Measurements from ENCODE around the gene SLC2A5.
"Not testable (repeated sequence)": the region's sequence is repeated elsewhere in the genome, so short reads cannot be mapped to it uniquely, and the experiment has no call there.

SLC2A5 gene

GRCh38 chr1:9022773-9023172 is 46.7 kb downstream of the SLC2A5 start:
- Histone ChIP-seq H3K9ac (ENCODE audit: low read depth, low read length) (no peak overlapping the region), H3K4me1 (ENCODE audit: control insufficient read depth, insufficient read depth, low read length) (no peaks in the 10 kb centered on the region), H3K4me3 (ENCODE audit: low read depth, low read length) (no peak overlapping the region), H3K9me3 (ENCODE audit: control insufficient read depth, insufficient read depth, low read length) (no peaks in the 10 kb centered on the region), H3K36me3 (ENCODE audit: control insufficient read depth, insufficient read depth, low read length) (no peaks in the 10 kb centered on the region), H3K27me3 (ENCODE audit: control insufficient read depth, insufficient read depth, low read length) (no peaks in the 10 kb centered on the region)

DNA sequence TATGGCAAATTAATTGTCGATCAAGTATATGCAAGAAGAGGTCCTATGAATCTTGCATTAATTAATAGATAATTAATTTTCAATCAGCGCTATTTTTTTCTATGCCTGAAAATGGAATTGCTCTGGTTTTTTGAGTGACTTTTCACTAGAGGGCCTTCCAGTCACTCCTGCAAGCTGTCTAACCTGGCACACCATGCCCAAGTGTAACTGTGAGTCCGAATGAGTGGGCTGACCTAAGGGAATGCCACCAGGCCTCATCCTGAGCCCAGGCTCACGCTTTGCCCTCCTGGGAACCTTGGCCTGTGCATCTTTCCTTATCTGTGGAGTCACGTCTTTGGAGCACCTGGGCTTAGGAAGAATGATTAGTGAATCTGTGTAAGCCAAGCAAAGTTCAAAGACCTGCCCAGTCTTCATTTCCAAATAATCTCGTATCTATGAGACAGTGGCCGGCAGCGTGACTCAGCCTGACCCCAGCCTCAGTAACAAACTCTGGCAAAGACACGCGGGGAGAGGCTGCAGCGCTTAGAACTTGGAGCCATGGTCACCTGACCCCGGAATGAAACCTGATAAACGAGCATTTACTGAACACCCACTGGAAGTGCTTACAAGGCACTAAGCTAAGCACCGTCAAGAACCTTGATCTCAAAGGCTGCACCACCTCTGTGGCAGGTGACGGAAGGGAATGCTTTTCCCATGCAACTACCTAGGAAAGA is 47.3 kb downstream of the SLC2A5 start:
- H3K4me3 ChIP-seq (ENCODE audit: low read depth, low read length); H3K9me3 ChIP-seq (ENCODE audit: control insufficient read depth, insufficient read depth, low read length); H3K36me3 ChIP-seq (ENCODE audit: control insufficient read depth, insufficient read depth, low read length); H3K9ac ChIP-seq (ENCODE audit: low read depth, low read length); H3K4me1 ChIP-seq (ENCODE audit: control insufficient read depth, insufficient read depth, low read length); H3K27me3 ChIP-seq (ENCODE audit: control insufficient read depth, insufficient read depth, low read length): not testable (repeated sequence)

DNA sequence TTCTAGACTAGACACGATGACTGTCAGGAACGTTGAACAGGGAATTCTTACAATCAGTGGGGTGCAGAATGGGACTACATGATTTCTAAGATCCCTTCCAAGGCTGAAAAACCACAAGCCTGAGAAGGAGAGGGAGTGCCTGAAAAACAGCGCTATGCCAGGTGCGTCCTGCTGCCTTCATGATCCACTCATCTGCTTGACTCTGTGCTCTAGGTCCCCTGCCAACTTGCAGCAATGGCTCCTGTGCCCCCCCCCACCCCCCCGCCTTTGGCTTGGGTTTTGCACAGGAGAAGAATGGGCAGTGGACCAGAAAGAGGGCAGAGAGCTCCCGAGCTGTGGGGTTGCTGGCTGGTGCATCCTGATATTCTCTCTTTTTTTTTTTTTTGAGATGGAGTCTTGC is 49.1 kb downstream of the SLC2A5 start:
- Histone ChIP-seq H3K4me1 (ENCODE audit: control insufficient read depth, insufficient read depth, low read length) (no peaks in the 10 kb centered on the region), H3K27me3 (ENCODE audit: control insufficient read depth, insufficient read depth, low read length) (no peaks in the 10 kb centered on the region), H3K36me3 (ENCODE audit: control insufficient read depth, insufficient read depth, low read length) (no peaks in the 10 kb centered on the region), H3K9ac (ENCODE audit: low read depth, low read length) (no peak overlapping the region), H3K4me3 (ENCODE audit: low read depth, low read length) (no peak overlapping the region), H3K9me3 (ENCODE audit: control insufficient read depth, insufficient read depth, low read length) (no peaks in the 10 kb centered on the region)

DNA sequence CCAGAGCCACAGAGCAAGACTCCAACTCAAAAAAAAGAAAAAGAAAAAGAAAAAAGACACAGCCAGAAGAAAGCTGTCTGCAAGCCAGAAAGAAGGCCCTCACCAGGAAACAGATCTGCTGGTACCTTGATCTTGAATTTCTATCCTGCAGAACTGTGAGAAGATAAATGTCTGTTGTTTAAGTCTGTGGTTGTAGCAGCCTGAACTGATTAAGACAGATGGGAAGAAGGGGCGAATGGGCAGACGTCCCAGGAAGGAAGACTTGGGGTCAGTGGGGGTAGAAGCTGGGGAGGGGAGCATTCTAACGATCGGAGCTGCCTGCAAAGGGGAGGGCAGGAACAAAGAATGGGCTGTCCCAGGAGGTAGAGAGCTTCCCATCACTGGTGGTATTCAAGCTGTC is 49.5 kb downstream of the SLC2A5 start:
- no peak overlapping the region for H3K9ac ChIP-seq (ENCODE audit: low read depth, low read length)
- H3K4me1 ChIP-seq (ENCODE audit: control insufficient read depth, insufficient read depth, low read length), result no peaks in the 10 kb centered on the region
- H3K36me3 ChIP-seq (ENCODE audit: control insufficient read depth, insufficient read depth, low read length), result no peaks in the 10 kb centered on the region
- H3K9me3 ChIP-seq (ENCODE audit: control insufficient read depth, insufficient read depth, low read length), result no peaks in the 10 kb centered on the region
- no peak overlapping the region for H3K4me3 ChIP-seq (ENCODE audit: low read depth, low read length)
- no peaks in the 10 kb centered on the region for H3K27me3 ChIP-seq (ENCODE audit: control insufficient read depth, insufficient read depth, low read length)

GRCh38 chr1:9018333-9018732 is 51.1 kb downstream of the SLC2A5 start:
- Histone ChIP-seq H3K9ac (ENCODE audit: low read depth, low read length) (no peak overlapping the region), H3K36me3 (ENCODE audit: control insufficient read depth, insufficient read depth, low read length) (no peaks in the 10 kb centered on the region), H3K4me3 (ENCODE audit: low read depth, low read length) (no peak overlapping the region), H3K9me3 (ENCODE audit: control insufficient read depth, insufficient read depth, low read length) (no peaks in the 10 kb centered on the region), H3K27me3 (ENCODE audit: control insufficient read depth, insufficient read depth, low read length) (no peaks in the 10 kb centered on the region), H3K4me1 (ENCODE audit: control insufficient read depth, insufficient read depth, low read length) (no peaks in the 10 kb centered on the region)

DNA sequence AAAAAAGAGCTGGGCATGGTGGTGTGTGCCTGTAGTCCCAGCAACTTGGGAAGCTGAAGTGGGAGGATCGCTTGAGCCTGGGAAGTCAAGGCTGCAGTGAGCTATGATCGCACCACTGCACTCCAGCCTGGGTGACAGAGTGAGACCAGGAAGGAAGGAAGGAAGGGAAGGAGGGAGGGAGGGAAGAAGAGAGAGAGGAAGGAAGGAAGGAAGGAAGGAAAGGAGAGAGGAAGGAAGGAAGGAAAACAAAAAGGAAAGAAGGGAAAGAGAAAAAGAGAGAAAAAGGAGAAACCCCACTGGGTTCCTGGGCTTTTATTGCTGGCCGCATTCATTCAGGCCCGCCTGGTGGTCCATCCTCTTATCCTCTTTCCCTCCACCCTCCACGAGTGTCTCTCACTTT is 53.0 kb downstream of the SLC2A5 start:
- no peak overlapping the region for H3K4me3 ChIP-seq (ENCODE audit: low read depth, low read length)
- H3K4me1 ChIP-seq (ENCODE audit: control insufficient read depth, insufficient read depth, low read length), result no peaks in the 10 kb centered on the region
- H3K36me3 ChIP-seq (ENCODE audit: control insufficient read depth, insufficient read depth, low read length), result no peaks in the 10 kb centered on the region
- no peaks in the 10 kb centered on the region for H3K9me3 ChIP-seq (ENCODE audit: control insufficient read depth, insufficient read depth, low read length)
- H3K27me3 ChIP-seq (ENCODE audit: control insufficient read depth, insufficient read depth, low read length), result no peaks in the 10 kb centered on the region
- no peak overlapping the region for H3K9ac ChIP-seq (ENCODE audit: low read depth, low read length)

DNA sequence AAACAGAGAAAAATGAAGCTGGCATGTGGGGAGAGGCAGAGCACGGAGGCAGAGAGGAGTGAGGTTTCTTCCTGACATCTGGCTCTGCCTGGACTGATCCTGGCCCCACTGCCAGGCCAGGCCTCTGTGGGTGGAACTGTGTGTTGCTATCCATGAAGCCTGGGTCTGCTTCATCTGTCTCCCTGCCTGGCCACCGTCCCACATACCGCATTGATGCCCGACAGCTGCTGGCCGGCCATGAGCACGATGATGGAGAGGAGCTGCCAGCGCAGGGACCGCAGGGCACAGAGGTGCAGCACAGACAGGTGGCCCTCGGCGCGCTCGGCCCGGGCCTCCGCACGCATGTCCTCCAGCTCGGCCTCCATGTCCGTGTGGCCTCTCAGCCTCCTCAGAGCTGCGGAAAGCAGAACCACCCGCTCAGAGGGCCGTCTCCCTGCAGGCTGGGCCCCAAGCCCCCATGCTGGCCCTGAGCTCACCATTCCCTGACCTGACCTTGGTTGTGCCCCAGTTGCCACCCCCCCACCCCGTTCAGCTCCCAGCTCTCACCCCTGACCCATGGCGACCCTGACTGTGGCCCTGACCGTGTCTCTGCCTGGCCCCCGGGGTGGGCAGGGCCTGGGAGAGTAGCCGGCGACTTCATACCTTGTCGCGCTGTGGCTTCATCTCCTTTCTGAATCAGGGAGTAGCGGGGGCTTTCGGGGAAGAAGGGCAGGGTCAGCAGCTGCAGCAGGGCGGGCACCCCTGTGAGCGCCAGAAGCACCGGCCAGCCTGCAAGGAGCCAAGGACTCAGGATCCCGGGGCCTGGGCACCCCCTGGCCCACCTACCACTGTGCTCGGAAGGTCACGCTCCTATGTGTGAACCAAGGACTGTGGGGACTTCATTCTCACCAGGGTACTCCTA is 54.7 kb downstream of the SLC2A5 start:
- Histone ChIP-seq H3K27me3 (ENCODE audit: control insufficient read depth, insufficient read depth, low read length) (no peaks in the 10 kb centered on the region), H3K9ac (ENCODE audit: low read depth, low read length) (no peak overlapping the region), H3K4me1 (ENCODE audit: control insufficient read depth, insufficient read depth, low read length) (no peaks in the 10 kb centered on the region), H3K36me3 (ENCODE audit: control insufficient read depth, insufficient read depth, low read length) (no peaks in the 10 kb centered on the region), H3K4me3 (ENCODE audit: low read depth, low read length) (no peak overlapping the region), H3K9me3 (ENCODE audit: control insufficient read depth, insufficient read depth, low read length) (no peaks in the 10 kb centered on the region)

GRCh38 chr1:9013819-9014218 is 55.6 kb downstream of the SLC2A5 start:
- H3K27me3 ChIP-seq (ENCODE audit: control insufficient read depth, insufficient read depth, low read length), result no peaks in the 10 kb centered on the region
- H3K36me3 ChIP-seq (ENCODE audit: control insufficient read depth, insufficient read depth, low read length), result no peaks in the 10 kb centered on the region
- no peak overlapping the region for H3K9ac ChIP-seq (ENCODE audit: low read depth, low read length)
- H3K9me3 ChIP-seq (ENCODE audit: control insufficient read depth, insufficient read depth, low read length), result no peaks in the 10 kb centered on the region
- H3K4me1 ChIP-seq (ENCODE audit: control insufficient read depth, insufficient read depth, low read length), result no peaks in the 10 kb centered on the region
- no peak overlapping the region for H3K4me3 ChIP-seq (ENCODE audit: low read depth, low read length)

DNA sequence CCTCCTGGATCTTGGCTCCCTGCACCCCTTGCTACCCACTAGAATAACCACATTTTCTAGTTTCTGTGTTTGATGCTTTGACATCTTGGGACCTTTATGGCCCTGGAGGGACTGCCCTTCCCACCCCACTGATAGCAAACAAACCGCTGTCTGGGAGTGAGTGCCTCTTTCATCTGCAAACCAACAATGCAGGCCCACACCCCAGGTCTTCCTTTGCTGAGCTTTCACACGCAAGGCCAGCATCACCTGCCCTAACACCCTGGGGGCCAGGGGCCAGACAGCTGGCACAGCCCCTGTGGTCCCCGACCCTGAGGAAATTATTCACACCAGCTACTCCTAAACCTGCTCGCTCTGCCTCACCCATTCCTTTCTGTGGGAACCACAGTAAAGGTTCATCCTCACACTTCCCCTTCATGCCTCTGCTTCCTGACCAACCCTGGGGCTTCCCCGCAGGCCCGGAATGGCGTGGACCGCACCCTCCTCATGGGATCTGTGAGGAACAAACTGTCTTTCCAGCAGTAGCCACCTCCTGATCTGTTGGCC is 58.6 kb downstream of the SLC2A5 start:
- Histone ChIP-seq H3K9me3 (ENCODE audit: control insufficient read depth, insufficient read depth, low read length) (no peaks in the 10 kb centered on the region), H3K9ac (ENCODE audit: low read depth, low read length) (no peak overlapping the region), H3K27me3 (ENCODE audit: control insufficient read depth, insufficient read depth, low read length) (no peaks in the 10 kb centered on the region), H3K36me3 (ENCODE audit: control insufficient read depth, insufficient read depth, low read length) (no peaks in the 10 kb centered on the region), H3K4me1 (ENCODE audit: control insufficient read depth, insufficient read depth, low read length) (no peaks in the 10 kb centered on the region), H3K4me3 (ENCODE audit: low read depth, low read length) (no peak overlapping the region)

DNA sequence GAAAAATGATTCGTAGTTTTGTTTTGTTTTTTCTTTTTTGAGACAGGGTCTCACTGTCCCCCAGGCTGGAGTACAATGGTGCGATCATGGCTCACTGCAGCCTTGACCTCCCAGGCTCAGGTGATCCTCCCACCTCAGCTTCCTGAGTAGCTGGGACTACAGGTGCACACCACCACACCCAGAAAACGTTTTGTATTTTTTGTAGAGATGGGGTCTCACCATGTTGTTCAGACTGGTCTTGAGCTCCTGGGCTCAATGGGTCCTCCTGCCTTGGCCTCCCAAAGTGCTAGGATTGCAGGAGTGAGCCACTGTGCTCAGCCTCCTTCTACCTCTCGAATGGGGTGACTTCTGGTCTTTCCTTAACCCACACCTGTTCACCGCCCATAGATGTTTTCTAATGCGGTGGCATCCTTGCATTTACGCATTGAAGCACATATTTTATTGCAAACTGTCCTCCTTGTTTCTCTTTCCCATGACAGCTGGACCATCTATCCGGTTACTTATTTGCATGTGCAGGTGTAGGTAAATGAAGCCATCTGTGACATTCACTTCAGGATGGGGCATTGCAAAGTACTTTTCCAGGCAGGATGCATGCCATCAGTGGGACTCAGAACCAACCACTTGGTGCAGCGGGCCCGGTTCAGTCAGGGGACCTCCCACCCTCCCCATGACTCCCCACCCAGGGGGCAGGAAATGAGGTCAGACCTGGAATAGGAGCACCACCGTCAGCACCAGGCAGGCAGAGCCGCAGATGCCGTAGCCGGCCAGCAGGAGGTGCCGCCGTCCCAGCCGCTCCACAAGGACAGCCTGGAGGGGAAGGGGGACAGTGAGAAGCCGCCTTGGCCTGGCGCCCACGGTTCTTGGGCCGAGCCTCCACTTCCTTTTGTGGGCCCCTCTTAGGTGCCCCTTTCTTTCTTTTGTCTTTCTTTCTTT is 59.7 kb downstream of the SLC2A5 start:
- H3K9me3 ChIP-seq (ENCODE audit: control insufficient read depth, insufficient read depth, low read length), result no peaks in the 10 kb centered on the region
- no peak overlapping the region for H3K9ac ChIP-seq (ENCODE audit: low read depth, low read length)
- no peaks in the 10 kb centered on the region for H3K27me3 ChIP-seq (ENCODE audit: control insufficient read depth, insufficient read depth, low read length)
- no peaks in the 10 kb centered on the region for H3K36me3 ChIP-seq (ENCODE audit: control insufficient read depth, insufficient read depth, low read length)
- H3K4me3 ChIP-seq (ENCODE audit: low read depth, low read length), result no peak overlapping the region
- no peaks in the 10 kb centered on the region for H3K4me1 ChIP-seq (ENCODE audit: control insufficient read depth, insufficient read depth, low read length)

DNA sequence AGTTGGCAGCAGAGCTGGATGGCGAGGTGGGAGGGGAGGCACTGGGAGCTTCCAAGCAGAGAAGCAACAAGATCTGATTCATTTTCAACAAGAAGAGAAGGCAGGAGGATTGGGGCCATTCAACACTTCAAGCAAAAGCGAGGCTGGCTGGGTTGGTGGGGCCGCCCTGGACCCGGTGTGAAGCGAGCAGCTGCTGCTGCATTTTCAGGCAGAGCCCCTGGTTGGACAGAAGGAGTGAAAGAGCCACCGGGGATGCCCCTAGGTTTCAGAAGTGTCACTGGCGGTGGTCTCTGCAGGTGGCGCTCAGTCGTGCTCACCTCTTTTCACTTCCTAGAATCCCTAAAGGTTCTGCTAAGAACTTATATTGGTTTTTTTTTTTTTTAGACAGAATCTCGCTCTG is 61.2 kb downstream of the SLC2A5 start:
- Histone ChIP-seq H3K4me1 (ENCODE audit: control insufficient read depth, insufficient read depth, low read length) (no peaks in the 10 kb centered on the region), H3K9me3 (ENCODE audit: control insufficient read depth, insufficient read depth, low read length) (no peaks in the 10 kb centered on the region), H3K27me3 (ENCODE audit: control insufficient read depth, insufficient read depth, low read length) (no peaks in the 10 kb centered on the region), H3K4me3 (ENCODE audit: low read depth, low read length) (no peak overlapping the region), H3K36me3 (ENCODE audit: control insufficient read depth, insufficient read depth, low read length) (no peaks in the 10 kb centered on the region), H3K9ac (ENCODE audit: low read depth, low read length) (no peak overlapping the region)

Measured in iPS-15b (cell line).